HG02642 (cell line): ENCODE data around the gene HOXB4.

ENCODE experiments used
- ATAC-seq: cut with Tn5 transposase; IDR thresholded peaks from one replicate; pipeline ENCODE4 v1.9.1; 2021; ENCODE audit warnings: mild to moderate bottlenecking; ENCODE audit not compliant: unreplicated experiment, poor library complexity

Gene HOXB4

GRCh38 chr17:48615047-48615962 lies 37.2 kb upstream of the HOXB4 start, which contains the start of gene HOXB8:
Gene HOXB8, minus strand, starts transcription at chr17:48615292. Its CDS starts 588 bp downstream, at chr17:48614704.
- no peak for ATAC-seq

- no peak for ATAC-seq
Observed at GRCh38 chr17:48613862-48614694, 35.9 kb upstream of the HOXB4 start.

GRCh38 chr17:48612854-48613691 lies 34.9 kb upstream of the HOXB4 start:
- no peak for ATAC-seq

GRCh38 chr17:48612456-48612853 lies 34.3 kb upstream of the HOXB4 start:
- ATAC-seq: no peak

- no peak for ATAC-seq
Observed at GRCh38 chr17:48611681-48612455, 33.7 kb upstream of the HOXB4 start.

- ATAC-seq: no peak
Observed at GRCh38 chr17:48611213-48611612, 33.1 kb upstream of the HOXB4 start.

GRCh38 chr17:48610282-48611211 lies 32.4 kb upstream of the HOXB4 start, which contains the start of gene HOXB7:
Gene HOXB7, minus strand, starts transcription at chr17:48611017. Its CDS starts 99 bp downstream, at chr17:48610918.
- ATAC-seq: no peak

GRCh38 chr17:48609759-48610281 lies 31.7 kb upstream of the HOXB4 start:
- no peak for ATAC-seq

- no peak for ATAC-seq
Observed at GRCh38 chr17:48609033-48609432, 30.9 kb upstream of the HOXB4 start.

- ATAC-seq: no peak
Observed at GRCh38 chr17:48608494-48608834, 30.3 kb upstream of the HOXB4 start.

- ATAC-seq: no peak
Observed at GRCh38 chr17:48606892-48607614, 28.9 kb upstream of the HOXB4 start.

- no peak for ATAC-seq
Observed at GRCh38 chr17:48605991-48606891, 28.1 kb upstream of the HOXB4 start.

- ATAC-seq: no peak
Observed at GRCh38 chr17:48605409-48605919, 27.3 kb upstream of the HOXB4 start.

- ATAC-seq: no peak
Observed at GRCh38 chr17:48604770-48605329, 26.7 kb upstream of the HOXB4 start, which contains the start of gene HOXB6. Gene HOXB6, minus strand, starts transcription at chr17:48604986. Its CDS starts 6,836 bp downstream, at chr17:48598150.

- ATAC-seq: no peak
Observed at GRCh38 chr17:48603959-48604769, 26.0 kb upstream of the HOXB4 start.
